ENCODE results near the gene DNAJC27. TPM values are rescaled to one million over a fixed set of nuclear protein-coding genes. Genes with fewer than 3 reads are reported as not detected.

The DNAJC27 gene
- total RNA-seq, 4 donors from 2014 or later = 12.8 to 23.4 (median 14.0) TPM

DNA sequence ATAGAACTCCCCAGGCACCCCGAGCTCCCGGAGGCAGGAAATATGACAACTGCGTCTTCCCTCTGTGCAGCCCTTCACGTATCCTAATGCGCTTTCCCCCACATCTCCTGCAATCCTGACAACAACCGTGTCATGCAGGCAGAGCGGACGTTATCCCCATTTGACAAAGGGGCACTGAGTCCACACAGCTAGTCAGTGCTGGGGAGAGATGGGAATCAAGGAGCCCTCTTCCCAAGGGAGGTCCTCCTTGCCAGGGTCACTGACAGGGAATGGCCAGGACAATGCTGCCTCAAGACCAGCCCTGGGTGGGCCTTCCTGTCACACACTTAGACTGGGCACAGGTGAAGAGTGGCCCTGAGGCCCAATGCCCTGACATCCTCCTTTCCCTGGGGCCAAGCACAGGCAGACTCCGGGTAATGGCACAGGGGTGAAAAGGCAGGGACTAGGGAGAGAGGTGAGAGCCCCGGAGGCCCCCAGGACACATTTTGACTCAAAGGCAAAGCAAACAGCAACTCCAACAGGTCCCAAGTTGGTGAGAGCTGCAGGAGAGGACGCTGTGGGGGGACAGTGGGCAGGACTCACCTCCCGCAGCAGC, 53.9 kb downstream of the DNAJC27 start:
- peaks cover 0 to 75% (median 57%) of the 10 kb centered on the region in 4 donors for H3K4me1 ChIP-seq

GRCh38 chr2:24917086-24917485, 54.7 kb downstream of the DNAJC27 start:
- Histone ChIP-seq H3K4me1 (peaks cover 0 to 83% (median 58%) of the 10 kb centered on the region in 4 donors), H3K4me3 (peak overlapping the region; percentile 13 to 90 (median 62)), H3K27me3 (no peaks in the 10 kb centered on the region), H3K9me3 (no peaks in the 10 kb centered on the region), H3K27ac (peak overlapping the region in 3 of 4 donors; percentile 55 to 95 (median 83)), H3K36me3 (peaks cover 0 to 16% (median 0%) of the 10 kb centered on the region in 3 donors)
- DNase-seq (ENCODE audit: low spot score in 2 of 2) = no peak
- 46% methylated on average over 7 of the region's 7 CpGs for whole genome bisulfite sequencing, 2 donors
- TF ChIP-seq EP300 (IDR thresholded peaks at IDR 0.05) = no peak
- TF ChIP-seq POLR2A (IDR thresholded peaks at IDR 0.05) = no peak
- no peak for TF ChIP-seq CTCF (IDR thresholded peaks at IDR 0.05)

More for the DNA sequence above, 53.9 kb downstream of the DNAJC27 start:
- no peak for TF ChIP-seq CTCF (IDR thresholded peaks at IDR 0.05)
- no peak for TF ChIP-seq POLR2A (IDR thresholded peaks at IDR 0.05)
- TF ChIP-seq EP300 (IDR thresholded peaks at IDR 0.05) = no peak
- H3K9me3 ChIP-seq = no peaks in the 10 kb centered on the region
- peaks cover 0 to 16% (median 0%) of the 10 kb centered on the region in 3 donors for H3K36me3 ChIP-seq
- DNase-seq (ENCODE audit: low spot score in 2 of 2) = no peak
- no peaks in the 10 kb centered on the region for H3K27me3 ChIP-seq
- WGBS, 2 donors = 81 to 90% methylated on average over 12 of the region's 12 CpGs
- H3K4me3 ChIP-seq = peak overlapping the region; percentile 52 to 90 (median 72)
- peak overlapping the region; percentile 33 to 95 (median 69) for H3K27ac ChIP-seq

GRCh38 chr2:24915796-24916195, 56.0 kb downstream of the DNAJC27 start:
- peak overlapping the region; percentile 13 to 95 (median 69) for H3K27ac ChIP-seq
- H3K4me1 ChIP-seq = peaks cover 0 to 81% (median 55%) of the 10 kb centered on the region in 4 donors
- no peak for DNase-seq (ENCODE audit: low spot score in 2 of 2)
- TF ChIP-seq EP300 (IDR thresholded peaks at IDR 0.05) (peak in 1 of 2 donors; percentile 7), POLR2A (IDR thresholded peaks at IDR 0.05) (no peak)
- 41 to 53% methylated on average over 3 to 4 of the region's 4 CpGs for WGBS, 2 donors
- peak overlapping the region in 2 of 4 donors; percentile 3 to 90 for H3K4me3 ChIP-seq
- H3K36me3 ChIP-seq = peaks cover 0 to 16% (median 0%) of the 10 kb centered on the region in 3 donors
- no peaks in the 10 kb centered on the region for H3K27me3 ChIP-seq
- H3K9me3 ChIP-seq = no peaks in the 10 kb centered on the region

DNA sequence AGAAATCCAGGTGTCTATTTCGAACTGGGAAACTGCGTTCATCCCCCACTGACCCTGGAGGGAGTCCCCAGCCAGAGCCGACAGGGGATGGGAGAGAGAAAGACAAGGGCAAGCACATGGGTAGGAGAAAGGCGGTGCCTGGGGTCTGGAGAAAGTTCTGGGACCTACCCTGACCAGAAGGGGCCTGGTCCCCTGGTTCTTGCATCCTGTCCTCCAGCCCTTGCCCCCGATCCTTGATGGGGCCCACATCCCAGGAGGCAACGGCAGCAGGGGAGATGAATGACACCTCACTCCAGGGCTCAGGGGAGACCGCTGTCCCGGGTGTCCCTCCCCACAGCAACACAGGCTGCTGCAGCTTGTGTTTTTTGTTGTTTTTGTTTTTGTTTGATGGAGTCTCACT, 56.6 kb downstream of the DNAJC27 start:
- Histone ChIP-seq H3K4me3 (peak overlapping the region in 1 of 4 donors; percentile 90), H3K27ac (peak overlapping the region; percentile 55 to 95 (median 77)), H3K27me3 (no peaks in the 10 kb centered on the region), H3K36me3 (peaks cover 0 to 18% (median 0%) of the 10 kb centered on the region in 3 donors), H3K4me1 (peaks cover 0 to 77% (median 54%) of the 10 kb centered on the region in 4 donors), H3K9me3 (peaks cover 0 to 2% (median 0%) of the 10 kb centered on the region in 4 donors)
- WGBS, 2 donors = 77 to 85% methylated on average over 8 of the region's 8 CpGs
- TF ChIP-seq EP300 (IDR thresholded peaks at IDR 0.05) = no peak
- DNase-seq (ENCODE audit: low spot score in 2 of 2) = no peak

- H3K4me3 ChIP-seq = no peak overlapping the region
- 74 to 77% methylated on average over 5 of the region's 5 CpGs for WGBS, 2 donors
Observed at GRCh38 chr2:24914713-24915112, 57.0 kb downstream of the DNAJC27 start.

More at GRCh38 chr2:24914713-24915112, 57.0 kb downstream of the DNAJC27 start:
- peaks cover 0 to 80% (median 54%) of the 10 kb centered on the region in 4 donors for H3K4me1 ChIP-seq
- TF ChIP-seq POLR2A (IDR thresholded peaks at IDR 0.05) (no peak), CTCF (IDR thresholded peaks at IDR 0.05) (no peak), EP300 (IDR thresholded peaks at IDR 0.05) (no peak)
- H3K36me3 ChIP-seq = peaks cover 0 to 23% (median 0%) of the 10 kb centered on the region in 3 donors
- H3K9me3 ChIP-seq = peaks cover 0 to 6% (median 0%) of the 10 kb centered on the region in 4 donors
- DNase-seq (ENCODE audit: low spot score in 2 of 2) = no peak
- no peaks in the 10 kb centered on the region for H3K27me3 ChIP-seq
- peak overlapping the region; percentile 55 to 95 (median 77) for H3K27ac ChIP-seq

Data from tibial nerve (tissue), 4 donors.